Measurements from ENCODE around the gene APOB. TPM values are rescaled to one million over a fixed set of nuclear protein-coding genes. Genes with fewer than 3 reads are reported as not detected.
A peak's percentile ranks its signal among the peaks of the same experiment; 100 is the strongest.

Gene APOB
- total and polyA plus RNA-seq, 2 of the 13 experiments (the other 11 are each of a cell fraction or from before 2014, with no cell fraction given), result 1,569 to 2,515 TPM

DNA sequence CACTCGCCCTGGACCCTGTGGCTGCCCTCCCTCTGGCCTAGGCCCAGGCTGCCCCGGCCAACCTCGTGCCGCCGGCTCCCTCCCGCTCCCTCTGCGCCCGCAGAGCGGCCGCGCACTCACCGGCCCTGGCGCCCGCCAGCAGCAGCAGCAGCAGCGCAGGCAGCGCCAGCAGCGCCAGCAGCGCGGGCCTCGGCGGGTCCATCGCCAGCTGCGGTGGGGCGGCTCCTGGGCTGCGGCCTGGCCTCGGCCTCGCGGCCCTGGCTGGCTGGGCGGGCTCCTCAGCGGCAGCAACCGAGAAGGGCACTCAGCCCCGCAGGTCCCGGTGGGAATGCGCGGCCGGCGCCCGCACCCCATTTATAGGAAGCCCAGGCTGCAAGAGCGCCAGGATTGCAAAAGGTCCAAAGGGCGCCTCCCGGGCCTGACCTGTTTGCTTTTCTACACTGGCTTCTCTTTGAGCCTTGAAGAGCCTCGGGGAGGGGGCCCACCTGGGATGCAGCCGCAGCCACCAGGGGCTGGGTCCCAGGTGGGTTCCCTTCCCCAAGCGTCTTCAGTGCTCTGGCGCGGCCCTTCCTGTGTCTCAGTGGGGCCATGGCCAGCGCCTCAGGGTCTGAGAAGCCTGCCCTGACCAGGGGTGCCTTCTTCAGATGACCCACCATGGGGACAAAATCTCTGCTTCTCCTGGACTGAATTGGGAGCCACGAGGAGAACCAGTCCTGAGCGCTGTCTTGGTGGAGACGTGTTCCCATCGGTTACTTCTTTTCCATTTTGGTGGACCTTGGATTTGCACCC lies at the start of gene APOB (continued):
- TF ChIP-seq TBP (CRISPR knock-in tag; IDR thresholded peaks at IDR 0.05) (peak; percentile 92), ZFX (CRISPR knock-in tag; IDR thresholded peaks at IDR 0.05; ENCODE audit: low read depth) (peak; percentile 89), ZNF709 (CRISPR knock-in tag; IDR thresholded peaks at IDR 0.05) (peak; percentile 94), CHD4 (IDR thresholded peaks at IDR 0.05; ENCODE audit: borderline replicate concordance, low read length) (peak; percentile 79; the same call in 1 of the 2 replicates), MIXL1 (CRISPR knock-in tag; IDR thresholded peaks at IDR 0.05) (peak; percentile 85; the same call in 1 of the 2 replicates), ZNF34 (CRISPR knock-in tag; IDR thresholded peaks at IDR 0.05; ENCODE audit: borderline replicate concordance) (peak; percentile 16; the same call in 1 of the 2 replicates), ZNF782 (CRISPR knock-in tag; IDR thresholded peaks at IDR 0.05; ENCODE audit: borderline replicate concordance) (peak; percentile 96), ZFP41 (CRISPR knock-in tag; IDR thresholded peaks at IDR 0.05; ENCODE audit: borderline replicate concordance) (no peak; the same call in none of the 2 replicates), GTF2F1 (IDR thresholded peaks at IDR 0.05; ENCODE audit: low read length) (peak; percentile 97), FOXA3 (CRISPR knock-in tag; IDR thresholded peaks at IDR 0.05) (peak; percentile 94), ZNF710 (CRISPR knock-in tag; IDR thresholded peaks at IDR 0.05; ENCODE audit: borderline replicate concordance) (peak; percentile 85; the same call in 1 of the 2 replicates), ZNF598 (CRISPR knock-in tag; IDR thresholded peaks at IDR 0.05; ENCODE audit: borderline replicate concordance) (no peak; the same call in 1 of the 2 replicates), AGO2 (optimal IDR thresholded peaks at IDR 0.05; ENCODE audit: low read depth, low read length) (peak; percentile 100), CEBPB (IDR thresholded peaks at IDR 0.05; ENCODE audit: borderline replicate concordance, low read depth, low read length) (peak; percentile 99), ARID4A (CRISPR knock-in tag; IDR thresholded peaks at IDR 0.05; ENCODE audit: borderline replicate concordance) (peak; percentile 78; the same call in 1 of the 2 replicates), ZNF235 (CRISPR knock-in tag; IDR thresholded peaks at IDR 0.05; ENCODE audit: borderline replicate concordance) (peak; percentile 76; the same call in 1 of the 2 replicates), ZMAT3 (CRISPR knock-in tag; conservative IDR thresholded peaks at IDR 0.05) (peak; percentile 98), CSRNP1 (CRISPR knock-in tag; IDR thresholded peaks at IDR 0.05) (peak; percentile 82; the same call in 1 of the 2 replicates), ZNF790 (CRISPR knock-in tag; IDR thresholded peaks at IDR 0.05; ENCODE audit: borderline replicate concordance) (no peak), RARG (CRISPR knock-in tag; IDR thresholded peaks at IDR 0.05; ENCODE audit: low read depth) (no peak), ZNF558 (CRISPR knock-in tag; IDR thresholded peaks at IDR 0.05; ENCODE audit: borderline replicate concordance) (no peak)

All from HepG2 (cell line).